ENCODE data around the gene SCYGR4.

DNA sequence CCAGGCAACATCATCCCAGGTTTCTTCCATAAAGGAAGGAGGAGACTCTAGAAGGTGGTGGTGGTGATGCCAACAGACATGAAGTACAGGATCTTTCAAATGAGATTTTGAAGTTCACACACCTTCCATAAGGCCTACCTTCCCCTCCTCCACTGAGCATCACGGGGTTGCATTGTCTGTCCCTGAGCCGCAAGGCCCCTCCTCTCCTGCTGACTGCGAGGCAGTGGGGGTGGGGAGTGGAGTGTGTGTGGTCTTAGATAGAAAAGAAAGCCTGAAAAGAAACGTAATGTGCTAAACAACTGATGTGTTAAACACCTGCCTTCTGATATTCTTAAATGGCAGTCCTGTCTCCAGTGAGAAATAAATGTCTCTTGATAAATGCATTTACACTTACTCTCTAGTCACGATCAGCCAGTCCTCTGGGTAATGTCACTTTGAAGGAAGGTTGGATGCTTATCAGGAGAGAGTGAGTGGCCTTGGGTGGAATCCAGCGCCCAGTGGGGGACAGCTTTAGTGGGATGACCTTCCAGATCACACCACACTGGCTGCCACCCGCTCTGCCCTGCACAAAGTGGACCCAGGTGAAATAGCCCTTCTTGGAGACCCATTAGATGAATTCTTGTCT is 43.8 kb downstream of the SCYGR4 start:
- TF ChIP-seq, protein P1, sequence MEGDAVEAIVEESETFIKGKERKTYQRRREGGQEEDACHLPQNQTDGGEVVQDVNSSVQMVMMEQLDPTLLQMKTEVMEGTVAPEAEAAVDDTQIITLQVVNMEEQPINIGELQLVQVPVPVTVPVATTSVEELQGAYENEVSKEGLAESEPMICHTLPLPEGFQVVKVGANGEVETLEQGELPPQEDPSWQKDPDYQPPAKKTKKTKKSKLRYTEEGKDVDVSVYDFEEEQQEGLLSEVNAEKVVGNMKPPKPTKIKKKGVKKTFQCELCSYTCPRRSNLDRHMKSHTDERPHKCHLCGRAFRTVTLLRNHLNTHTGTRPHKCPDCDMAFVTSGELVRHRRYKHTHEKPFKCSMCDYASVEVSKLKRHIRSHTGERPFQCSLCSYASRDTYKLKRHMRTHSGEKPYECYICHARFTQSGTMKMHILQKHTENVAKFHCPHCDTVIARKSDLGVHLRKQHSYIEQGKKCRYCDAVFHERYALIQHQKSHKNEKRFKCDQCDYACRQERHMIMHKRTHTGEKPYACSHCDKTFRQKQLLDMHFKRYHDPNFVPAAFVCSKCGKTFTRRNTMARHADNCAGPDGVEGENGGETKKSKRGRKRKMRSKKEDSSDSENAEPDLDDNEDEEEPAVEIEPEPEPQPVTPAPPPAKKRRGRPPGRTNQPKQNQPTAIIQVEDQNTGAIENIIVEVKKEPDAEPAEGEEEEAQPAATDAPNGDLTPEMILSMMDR (IDR thresholded peaks at IDR 0.05) = no peak
- no peak for TF ChIP-seq POLR2A (IDR thresholded peaks at IDR 0.05)

All from thyroid gland (tissue), 4 donors.